NK-92 treated with Interleukin-12 subunit alpha and Interleukin-12 subunit beta, amount 100 ng/mL, for 24 hours (cell line): Measurements from ENCODE around the gene TGM2.

ENCODE experiments used
- DNase-seq: peaks from one replicate; lab custom pipeline; 2025; lab: John Stamatoyannopoulos, UW

TGM2 gene

DNA sequence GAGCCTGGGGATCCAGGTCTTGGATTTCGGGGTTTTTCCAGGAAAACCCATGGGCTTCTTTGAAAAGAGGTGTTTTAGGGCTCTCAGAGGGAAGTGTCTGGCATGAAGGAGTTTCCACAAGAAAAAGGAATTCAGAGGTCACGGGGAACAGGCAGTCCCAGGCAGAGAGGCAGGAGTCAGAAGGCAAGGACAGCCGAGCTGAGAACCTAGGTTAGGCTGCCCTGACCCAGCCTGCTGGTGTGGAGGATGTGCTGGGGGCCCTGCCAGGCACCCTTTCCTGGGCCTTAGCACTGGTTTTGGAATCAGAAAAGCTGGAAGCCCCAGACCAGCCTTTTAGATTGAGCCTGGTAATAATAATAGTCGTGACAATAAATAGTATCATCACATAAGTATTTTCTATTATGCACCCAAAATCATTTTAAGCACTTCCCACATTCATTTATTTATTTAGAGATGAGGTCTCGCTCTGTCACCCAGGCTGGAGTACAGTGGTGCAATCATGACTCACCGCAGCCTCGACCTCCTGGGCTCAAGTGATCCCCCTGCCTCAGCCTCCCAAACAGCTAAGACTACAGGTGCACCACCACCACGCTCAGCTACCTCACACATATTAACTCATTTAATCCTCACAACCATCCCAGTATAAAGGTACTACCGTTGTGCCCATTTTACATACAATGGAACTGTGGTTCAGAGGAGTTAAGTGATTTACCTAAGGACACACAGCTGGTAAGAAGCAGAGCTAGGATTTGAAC lies 19.9 kb downstream of the TGM2 start:
- DNase-seq = no peak

DNA sequence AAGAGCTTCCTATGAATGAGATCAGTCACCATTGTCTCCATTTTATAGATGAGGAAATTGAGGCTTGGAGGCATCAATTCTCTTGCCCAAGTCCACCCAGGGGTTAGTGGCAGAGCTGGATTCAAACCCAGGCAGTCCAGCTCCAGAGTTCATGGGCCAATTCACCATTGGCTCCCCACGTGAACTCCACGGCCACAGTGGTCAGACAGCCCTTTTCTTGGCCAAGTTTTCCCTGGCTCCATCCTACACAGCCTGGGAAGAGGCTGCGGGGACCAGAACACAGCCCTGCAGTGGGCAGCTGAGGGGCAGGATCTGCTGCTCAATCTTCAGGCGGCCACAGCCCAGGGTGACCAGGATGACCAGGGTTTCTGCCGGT lies 20.5 kb downstream of the TGM2 start:
- DNase-seq = no peak

DNA sequence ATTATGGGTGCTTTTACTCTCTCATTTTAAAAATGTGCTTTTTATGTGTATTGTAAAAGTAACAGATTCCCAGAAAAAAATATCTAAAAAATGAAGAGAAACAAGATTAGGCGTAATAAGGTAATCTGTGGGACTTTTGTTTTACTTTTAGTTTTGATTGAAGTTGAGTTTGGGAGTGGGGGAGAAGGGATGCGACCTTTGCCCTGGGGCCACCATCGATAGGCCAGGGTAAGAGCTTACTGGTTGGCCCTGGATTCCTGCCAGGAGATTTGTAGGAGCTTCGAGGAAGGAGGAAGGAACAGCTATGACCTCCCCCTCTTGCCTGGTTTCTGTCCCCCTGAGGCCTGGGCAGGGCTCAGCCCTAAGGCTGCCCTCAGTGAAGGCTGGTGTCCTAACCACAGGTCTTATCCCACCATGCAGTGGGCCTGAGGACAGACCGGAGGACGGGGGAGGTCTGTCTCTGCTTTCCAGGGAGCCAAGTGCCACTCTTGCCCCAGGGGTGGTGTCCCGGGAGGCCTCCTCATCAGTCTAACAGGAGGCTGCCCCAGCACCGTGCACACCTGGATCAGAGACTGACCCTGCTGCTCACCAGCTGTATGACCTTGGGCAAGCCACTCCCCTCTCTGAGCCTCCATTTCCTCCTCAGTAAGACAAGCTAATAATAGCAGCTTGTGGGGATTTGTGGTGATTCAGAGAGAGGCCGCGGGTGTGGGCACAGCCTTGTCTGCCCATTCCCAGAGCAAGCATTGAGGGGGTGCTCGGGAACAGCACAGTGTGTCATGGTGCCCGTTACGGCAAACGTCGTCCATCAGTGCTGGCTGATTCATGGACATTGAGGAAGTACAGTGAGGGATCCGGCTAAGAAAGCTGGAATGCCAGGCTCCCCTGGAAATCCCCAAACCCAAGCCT lies 21.2 kb downstream of the TGM2 start:
- no peak for DNase-seq

DNA sequence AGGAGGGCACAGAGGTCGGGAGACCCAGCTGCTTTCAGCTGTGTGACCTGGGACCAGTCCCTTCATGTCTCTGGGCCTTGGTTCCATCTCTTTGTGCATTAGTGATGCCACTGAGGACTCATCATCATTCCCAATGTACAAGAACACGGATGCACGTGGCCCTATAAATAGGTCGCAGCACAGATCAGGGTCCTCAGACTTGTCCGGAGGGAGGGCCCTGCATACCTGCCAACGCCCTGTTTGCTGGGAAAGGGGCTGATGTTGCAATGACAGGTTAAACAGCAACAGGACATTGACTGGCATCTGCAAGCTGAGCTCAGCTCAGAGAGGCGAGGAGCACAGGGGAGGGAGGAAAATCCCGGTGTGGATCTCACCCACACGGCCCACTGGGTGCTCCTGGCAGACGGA lies 21.8 kb downstream of the TGM2 start:
- no peak for DNase-seq

DNA sequence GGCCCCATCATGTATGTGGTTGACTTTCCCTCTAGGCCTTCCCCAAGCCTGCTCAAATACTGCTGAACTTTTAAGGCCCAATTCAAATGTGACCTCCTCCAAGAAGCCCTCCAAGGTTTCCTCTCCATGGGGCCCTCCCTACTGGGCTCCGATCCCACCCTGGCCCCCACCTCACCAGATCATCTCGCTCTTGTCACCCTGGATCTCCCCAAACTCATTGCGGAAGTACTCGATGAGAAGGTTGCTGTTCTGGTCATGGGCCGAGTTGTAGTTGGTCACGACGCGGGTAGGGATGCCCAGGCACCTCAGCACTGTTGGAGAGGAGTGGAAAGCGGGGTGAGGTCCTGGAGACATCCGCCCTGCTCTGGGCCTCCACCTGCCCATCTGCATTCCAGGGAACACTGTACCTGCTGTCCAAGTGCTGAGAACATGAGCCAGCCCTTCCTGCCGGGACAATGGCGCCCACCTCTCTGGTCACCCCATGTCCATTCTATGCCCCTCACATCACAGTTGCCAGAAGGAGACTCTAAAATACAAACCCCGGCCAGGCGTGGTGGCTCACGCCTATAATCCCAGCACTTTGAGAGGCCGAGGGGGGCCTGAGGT lies 23.1 kb downstream of the TGM2 start:
- no peak for DNase-seq

DNA sequence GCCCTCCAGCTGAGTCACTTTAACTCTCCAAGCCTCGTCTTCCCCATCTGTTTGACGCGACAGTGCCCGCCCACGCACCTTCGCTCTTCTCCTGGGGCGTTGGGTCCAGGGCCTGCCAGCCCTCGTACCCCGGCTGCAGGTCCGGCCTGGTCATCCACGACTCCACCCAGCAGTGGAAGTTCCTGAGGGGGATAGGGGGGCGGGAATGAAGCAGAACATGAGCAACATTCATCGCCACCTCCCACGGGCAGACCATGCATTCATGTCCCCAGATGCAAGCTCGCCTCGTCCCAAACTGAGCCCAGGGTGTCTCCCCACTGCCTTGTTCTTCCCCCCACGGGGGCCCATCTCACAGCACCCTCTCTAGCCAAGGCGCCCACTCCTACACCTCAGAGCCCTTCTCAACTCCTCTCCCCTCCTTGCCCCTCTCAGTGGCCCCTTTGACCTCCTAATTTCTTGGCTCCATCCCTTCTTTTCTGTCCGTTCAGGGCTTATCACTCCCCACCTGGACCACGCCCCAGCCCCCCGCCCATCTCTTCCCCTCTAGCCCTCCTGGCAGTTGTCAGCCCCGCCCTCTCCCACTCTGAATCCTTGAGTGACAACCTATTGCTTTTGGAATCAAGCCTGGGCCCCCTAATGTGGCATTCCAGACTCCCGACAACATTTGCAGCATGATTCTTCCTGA lies 23.7 kb downstream of the TGM2 start:
- DNase-seq = no peak

DNA sequence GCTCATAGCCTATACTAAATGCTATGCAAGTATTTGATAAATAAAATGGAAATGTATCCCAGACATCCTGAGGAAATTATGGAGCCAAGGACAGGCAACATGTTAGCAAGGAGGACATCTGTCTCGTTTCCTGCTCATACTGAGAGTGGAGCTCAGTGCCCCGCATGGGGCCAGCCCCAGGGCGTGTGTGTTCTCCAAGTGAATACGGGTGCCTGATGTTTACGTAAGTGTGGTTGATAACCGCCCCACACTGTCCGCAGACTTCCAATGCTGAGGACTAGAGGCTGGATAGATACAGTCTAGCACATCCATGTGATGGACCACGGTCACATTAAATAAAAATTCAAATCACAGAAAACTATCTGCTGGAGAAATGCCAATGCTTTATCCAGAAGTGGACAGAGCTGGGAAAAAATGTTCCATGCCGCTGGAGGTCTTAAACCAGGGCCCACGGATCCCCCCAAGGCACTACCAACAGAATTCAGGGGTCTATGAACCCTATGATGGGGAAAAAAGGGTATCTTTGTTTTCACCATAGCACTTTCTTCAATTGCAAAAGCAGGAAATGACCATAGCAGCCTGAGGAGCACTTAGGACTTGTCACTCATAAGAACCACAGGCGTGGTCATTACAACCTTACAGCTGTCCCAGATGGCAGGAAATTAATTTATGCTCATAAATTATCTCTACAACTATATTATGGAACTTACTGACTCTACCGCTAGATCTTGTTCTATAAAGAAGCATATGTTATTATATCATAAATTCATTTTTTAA lies 24.9 kb downstream of the TGM2 start:
- no peak for DNase-seq

GRCh38 chr20:38139156-38139912 lies 25.7 kb downstream of the TGM2 start:
- DNase-seq = no peak

GRCh38 chr20:38138086-38138778 lies 26.8 kb downstream of the TGM2 start:
- no peak for DNase-seq

DNA sequence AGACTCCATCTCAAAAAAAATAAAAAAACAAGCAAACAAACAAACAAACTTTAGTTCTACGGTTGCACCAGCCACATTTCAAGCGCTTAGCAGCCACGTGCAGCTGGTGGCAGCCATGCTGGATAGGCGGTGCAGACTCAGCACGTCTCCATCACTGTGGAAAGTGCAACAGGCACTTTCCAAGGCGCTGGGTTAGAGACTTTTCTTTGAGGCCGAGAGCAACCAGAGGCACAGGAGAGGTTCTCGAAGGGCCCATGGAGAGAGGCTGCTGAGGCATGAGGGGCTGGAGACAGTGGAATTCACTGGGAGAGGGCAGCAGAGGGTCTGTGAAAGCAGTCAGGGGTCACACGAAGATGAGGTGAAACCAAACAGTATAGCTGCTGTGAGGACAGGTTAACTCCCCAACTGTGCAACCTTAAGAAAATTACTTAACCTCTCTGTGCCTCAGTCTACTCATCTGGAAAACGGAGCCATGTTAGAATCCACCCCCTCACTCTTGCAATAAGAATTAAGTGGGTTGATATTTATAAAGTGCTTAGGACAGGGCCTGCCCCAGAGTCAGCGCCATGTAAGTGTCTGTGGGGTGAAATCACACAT lies 27.5 kb downstream of the TGM2 start:
- no peak for DNase-seq

DNA sequence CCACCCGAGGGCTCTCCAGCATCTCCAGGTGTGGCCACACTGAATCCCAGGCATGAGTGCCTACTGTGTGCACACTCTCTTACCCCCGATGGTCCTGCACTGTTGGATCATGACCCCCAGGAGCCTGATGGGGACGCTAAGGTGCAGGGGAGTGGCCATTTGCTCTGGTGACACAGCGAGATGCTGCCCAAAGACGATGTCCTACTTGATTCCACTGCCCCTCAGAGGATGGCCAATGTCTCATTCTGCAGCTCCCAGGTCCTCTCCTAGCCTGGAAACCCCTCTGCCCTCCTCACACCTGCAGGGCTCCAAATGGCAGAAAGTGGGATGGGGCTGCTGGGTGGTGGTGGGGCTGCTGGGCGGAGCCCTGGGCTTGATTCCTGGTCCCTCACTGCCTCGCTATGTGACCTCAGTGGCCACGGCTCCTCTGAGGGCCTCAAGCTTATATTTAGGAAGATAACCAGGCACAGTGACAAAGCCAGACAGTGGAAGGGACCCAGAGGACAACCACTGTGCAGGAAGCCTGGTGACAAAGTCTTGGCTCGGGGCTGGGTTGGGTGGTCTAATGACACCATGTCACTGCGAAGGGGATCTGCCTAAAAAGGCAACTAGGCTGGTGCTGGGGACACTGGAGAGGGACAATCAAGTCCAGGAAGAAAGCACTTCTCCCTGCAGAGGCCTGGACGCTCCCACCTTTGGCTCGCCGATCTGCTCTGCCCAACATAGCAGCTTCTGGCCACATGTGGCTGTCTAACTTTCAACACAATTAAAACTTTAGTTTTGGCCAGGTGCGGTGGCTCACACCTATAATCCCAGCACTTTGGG lies 28.4 kb downstream of the TGM2 start:
- DNase-seq = no peak

- no peak for DNase-seq
These were observed 29.2 kb downstream of the TGM2 start for GRCh38 chr20:38135651-38136420.

- DNase-seq = no peak
These were observed 29.8 kb downstream of the TGM2 start for GRCh38 chr20:38135271-38135650.

GRCh38 chr20:38134427-38135270 lies 30.4 kb downstream of the TGM2 start:
- DNase-seq = no peak

GRCh38 chr20:38133680-38134426 lies 31.2 kb downstream of the TGM2 start:
- no peak for DNase-seq

- DNase-seq = no peak
These were observed 32.1 kb downstream of the TGM2 start for GRCh38 chr20:38132910-38133501.
